GM10847 (cell line): Measurements from ENCODE around the gene ARSK.

Source experiments
- POLR2A ChIP-seq: IDR thresholded peaks from 2 replicates; pipeline ENCODE4 v1.6.1; 2011; ENCODE audit not compliant: insufficient read length; ENCODE audit errors: extremely low read depth

Gene ARSK

GRCh38 chr5:95652849-95653248 lies 97.9 kb downstream of the ARSK start:
- TF ChIP-seq POLR2A = no peak

DNA sequence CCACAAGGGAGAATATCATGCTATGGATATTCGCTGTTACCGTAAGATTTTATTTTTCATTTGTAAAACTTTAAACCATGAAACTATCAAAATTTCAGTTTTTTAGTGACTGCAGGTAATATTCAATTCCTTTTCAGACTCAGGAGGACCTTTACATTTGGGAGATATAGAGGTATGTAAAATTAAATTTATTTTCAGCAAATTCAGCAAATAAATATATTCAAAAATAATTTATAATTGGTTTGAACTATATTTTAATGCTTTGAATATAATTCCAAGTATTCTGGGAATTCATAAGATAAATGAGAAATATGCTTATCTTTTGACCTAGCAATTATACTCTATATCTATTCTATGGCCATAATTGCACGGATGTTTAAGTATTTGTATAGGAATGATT lies 99.3 kb downstream of the ARSK start:
- TF ChIP-seq POLR2A = no peak
